ENCODE measurements around the gene CHAF1A.

GRCh38 chr19:4376028-4376670 lies 26.3 kb upstream of the CHAF1A start:
- no peak for TF ChIP-seq POLR2AphosphoS5 (IDR thresholded peaks at IDR 0.05; ENCODE audit: low read depth)
- TF ChIP-seq CTCF (conservative IDR thresholded peaks at IDR 0.05; ENCODE audit: low read depth in 2 of 2), result 0 out of 4 replicates have a peak, but pooled peaks of 1 of the 2 experiments have one; percentile 3
- TF ChIP-seq EZH2 (IDR thresholded peaks at IDR 0.05; ENCODE audit: low read depth, unreplicated experiment), result no peak
- TF ChIP-seq NANOG (IDR thresholded peaks at IDR 0.05; ENCODE audit: borderline replicate concordance), result no peak
- no peak for TF ChIP-seq EZH2phosphoT487 (IDR thresholded peaks at IDR 0.05; ENCODE audit: unreplicated experiment)
- TF ChIP-seq REST (IDR thresholded peaks at IDR 0.05; ENCODE audit: unreplicated experiment), result no peak
- TF ChIP-seq CREB1 (CRISPR knock-in tag; IDR thresholded peaks at IDR 0.05; ENCODE audit: low read depth), result no peak
- no peak for TF ChIP-seq ETS1 (IDR thresholded peaks at IDR 0.05)

Measured in GM23338 (cell line).